ENCODE measurements around the gene PHIP.

The PHIP gene

GRCh38 chr6:78953798-78954197, 124.3 kb downstream of the PHIP start:
- Histone ChIP-seq H3K4me1 (ENCODE audit: low read length) (no peaks in the 10 kb centered on the region), H3K27me3 (replicated peaks; ENCODE audit: insufficient read depth, low read length) (no peaks in the 10 kb centered on the region), H3F3A (ENCODE audit: insufficient read depth, low read length) (no peaks in the 10 kb centered on the region), H3K36me3 (replicated peaks; ENCODE audit: insufficient read depth, low read length) (peaks cover 3% of the 10 kb centered on the region; the same call in 1 of the 2 replicates), H3K79me2 (ENCODE audit: low read length) (peaks cover 3% of the 10 kb centered on the region; the same call in 1 of the 2 replicates), H3K9me2 (replicated peaks; ENCODE audit: insufficient read depth, low read length) (no peaks in the 10 kb centered on the region), H4K20me1 (ENCODE audit: insufficient read depth, low read length) (no peaks in the 10 kb centered on the region), H3K4me3 (ENCODE audit: low read length) (no peak overlapping the region), H3K4me2 (ENCODE audit: low read depth, low read length) (no peak overlapping the region), H3K27ac (ENCODE audit: low read length) (no peak overlapping the region), H3K9me3 (replicated peaks; ENCODE audit: insufficient read depth, low read length) (no peaks in the 10 kb centered on the region), H2AFZ (ENCODE audit: low read length) (no peak overlapping the region), H3K9ac (ENCODE audit: low read length) (no peak overlapping the region)
- TF ChIP-seq, protein P1, sequence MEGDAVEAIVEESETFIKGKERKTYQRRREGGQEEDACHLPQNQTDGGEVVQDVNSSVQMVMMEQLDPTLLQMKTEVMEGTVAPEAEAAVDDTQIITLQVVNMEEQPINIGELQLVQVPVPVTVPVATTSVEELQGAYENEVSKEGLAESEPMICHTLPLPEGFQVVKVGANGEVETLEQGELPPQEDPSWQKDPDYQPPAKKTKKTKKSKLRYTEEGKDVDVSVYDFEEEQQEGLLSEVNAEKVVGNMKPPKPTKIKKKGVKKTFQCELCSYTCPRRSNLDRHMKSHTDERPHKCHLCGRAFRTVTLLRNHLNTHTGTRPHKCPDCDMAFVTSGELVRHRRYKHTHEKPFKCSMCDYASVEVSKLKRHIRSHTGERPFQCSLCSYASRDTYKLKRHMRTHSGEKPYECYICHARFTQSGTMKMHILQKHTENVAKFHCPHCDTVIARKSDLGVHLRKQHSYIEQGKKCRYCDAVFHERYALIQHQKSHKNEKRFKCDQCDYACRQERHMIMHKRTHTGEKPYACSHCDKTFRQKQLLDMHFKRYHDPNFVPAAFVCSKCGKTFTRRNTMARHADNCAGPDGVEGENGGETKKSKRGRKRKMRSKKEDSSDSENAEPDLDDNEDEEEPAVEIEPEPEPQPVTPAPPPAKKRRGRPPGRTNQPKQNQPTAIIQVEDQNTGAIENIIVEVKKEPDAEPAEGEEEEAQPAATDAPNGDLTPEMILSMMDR (IDR thresholded peaks at IDR 0.05; ENCODE audit: low read length): no peak
- TF ChIP-seq EZH2phosphoT487 (IDR thresholded peaks at IDR 0.05; ENCODE audit: low read length): no peak
- no peak for TF ChIP-seq EZH2 (optimal IDR thresholded peaks at IDR 0.05; ENCODE audit: low read depth, low read length)
- no peak for DNase-seq

DNA sequence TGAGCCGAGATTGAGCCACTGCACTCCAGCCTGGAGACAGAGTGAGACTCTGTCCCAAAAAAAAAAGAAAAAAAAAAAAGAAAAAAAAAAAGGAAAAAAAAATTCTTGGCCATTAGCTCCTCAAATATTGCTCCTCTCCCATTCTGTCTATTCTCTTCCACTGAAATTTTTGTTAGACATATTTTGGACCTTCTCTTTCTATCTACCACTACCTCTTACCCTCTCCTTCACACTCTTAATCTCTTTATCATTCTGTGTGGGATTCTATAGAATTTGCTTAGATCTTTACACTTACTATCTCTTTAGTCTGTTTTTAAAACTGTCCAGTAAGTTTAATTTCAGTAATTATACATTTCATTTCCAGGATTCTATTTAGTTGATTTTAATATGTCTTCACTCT, 125.7 kb downstream of the PHIP start:
- Histone ChIP-seq H3K27ac (ENCODE audit: low read length) (no peak overlapping the region), H2AFZ (ENCODE audit: low read length) (no peak overlapping the region), H3K9ac (ENCODE audit: low read length) (no peak overlapping the region), H3F3A (ENCODE audit: insufficient read depth, low read length) (no peaks in the 10 kb centered on the region), H3K4me3 (ENCODE audit: low read length) (no peak overlapping the region), H3K4me2 (ENCODE audit: low read depth, low read length) (no peak overlapping the region), H4K20me1 (ENCODE audit: insufficient read depth, low read length) (no peaks in the 10 kb centered on the region), H3K79me2 (ENCODE audit: low read length) (peaks cover 3% of the 10 kb centered on the region; the same call in 1 of the 2 replicates), H3K36me3 (replicated peaks; ENCODE audit: insufficient read depth, low read length) (peaks cover 3% of the 10 kb centered on the region; the same call in 1 of the 2 replicates), H3K9me3 (replicated peaks; ENCODE audit: insufficient read depth, low read length) (no peaks in the 10 kb centered on the region), H3K27me3 (replicated peaks; ENCODE audit: insufficient read depth, low read length) (no peaks in the 10 kb centered on the region), H3K9me2 (replicated peaks; ENCODE audit: insufficient read depth, low read length) (no peaks in the 10 kb centered on the region), H3K4me1 (ENCODE audit: low read length) (no peaks in the 10 kb centered on the region)
- DNase-seq: no peak
- no peak for TF ChIP-seq EZH2 (optimal IDR thresholded peaks at IDR 0.05; ENCODE audit: low read depth, low read length)
- TF ChIP-seq, protein P1 (IDR thresholded peaks at IDR 0.05; ENCODE audit: low read length): no peak
- no peak for TF ChIP-seq EZH2phosphoT487 (IDR thresholded peaks at IDR 0.05; ENCODE audit: low read length)

GRCh38 chr6:78948785-78949184, 129.3 kb downstream of the PHIP start:
- H3K27ac ChIP-seq (ENCODE audit: low read length): no peak overlapping the region
- H3K36me3 ChIP-seq (replicated peaks; ENCODE audit: insufficient read depth, low read length): peaks cover 12% of the 10 kb centered on the region
- H3K27me3 ChIP-seq (replicated peaks; ENCODE audit: insufficient read depth, low read length): no peaks in the 10 kb centered on the region
- no peak overlapping the region for H3K9ac ChIP-seq (ENCODE audit: low read length)
- no peak overlapping the region for H3K4me2 ChIP-seq (ENCODE audit: low read depth, low read length)
- no peaks in the 10 kb centered on the region for H3K4me1 ChIP-seq (ENCODE audit: low read length)
- TF ChIP-seq, protein P1 (IDR thresholded peaks at IDR 0.05; ENCODE audit: low read length): no peak
- no peak for TF ChIP-seq EZH2 (optimal IDR thresholded peaks at IDR 0.05; ENCODE audit: low read depth, low read length)
- TF ChIP-seq EZH2phosphoT487 (IDR thresholded peaks at IDR 0.05; ENCODE audit: low read length): no peak
- H3K9me2 ChIP-seq (replicated peaks; ENCODE audit: insufficient read depth, low read length): no peaks in the 10 kb centered on the region
- no peaks in the 10 kb centered on the region for H3F3A ChIP-seq (ENCODE audit: insufficient read depth, low read length)
- no peak for DNase-seq
- peaks cover 3% of the 10 kb centered on the region; the same call in 1 of the 2 replicates for H3K79me2 ChIP-seq (ENCODE audit: low read length)
- no peak overlapping the region for H3K4me3 ChIP-seq (ENCODE audit: low read length)
- H3K9me3 ChIP-seq (replicated peaks; ENCODE audit: insufficient read depth, low read length): no peaks in the 10 kb centered on the region
- H4K20me1 ChIP-seq (ENCODE audit: insufficient read depth, low read length): no peaks in the 10 kb centered on the region
- no peak overlapping the region for H2AFZ ChIP-seq (ENCODE audit: low read length)
